GM12891 (cell line): ENCODE measurements around the gene PDGFRA.

Experiments
- SPI1 ChIP-seq: IDR thresholded peaks from 2 replicates; pipeline ENCODE4 v1.6.1; 2011; ENCODE audit warnings: low read depth, low read length, control low read depth
- TAF1 ChIP-seq: IDR thresholded peaks from 2 replicates; pipeline ENCODE4 v1.6.1; 2011; ENCODE audit warnings: low read depth, low read length, control low read depth

DNA sequence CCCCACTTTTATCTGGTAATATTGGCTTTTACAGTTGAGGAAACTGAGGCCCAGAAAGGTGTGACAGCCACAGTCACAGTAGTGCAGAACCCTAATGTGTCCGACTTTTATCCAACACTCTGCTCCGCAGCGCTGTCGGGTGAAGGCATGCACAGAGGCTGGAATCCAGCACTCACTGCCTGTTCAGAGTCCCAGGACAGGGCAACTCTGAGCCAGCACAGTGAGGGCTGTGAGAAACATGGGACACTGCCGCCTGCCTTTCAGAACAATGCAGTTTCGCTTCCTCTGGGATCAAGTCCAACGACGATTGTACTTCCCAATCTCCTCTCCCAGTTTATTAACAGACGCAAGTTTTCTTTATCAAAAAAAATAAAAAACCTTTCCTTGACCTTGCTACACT lies 41.9 kb upstream of the PDGFRA start:
- TF ChIP-seq TAF1, result no peak
- no peak for TF ChIP-seq SPI1
